HK-2 (cell line): ENCODE measurements around the gene BSG.
A peak's percentile ranks its signal among the peaks of the same experiment; 100 is the strongest.
"Not testable (repeated sequence)": the region's sequence is repeated elsewhere in the genome, so short reads cannot be mapped to it uniquely, and the experiment has no call there.

Experiments used
- DNase-seq: peaks from one replicate; pipeline ENCODE4 v3.0.0-alpha.2; 2018; ENCODE audit not compliant: unreplicated experiment

The BSG gene

GRCh38 chr19:572743-573518 is 535 bp downstream of the BSG start:
- DNase-seq: no peak

GRCh38 chr19:573519-573825 is 1.1 kb downstream of the BSG start:
- DNase-seq: no peak

- peak; percentile 31 for DNase-seq
Observed at GRCh38 chr19:574658-575526, 2.5 kb downstream of the BSG start.

- DNase-seq: peak; percentile 48
Observed at GRCh38 chr19:575527-576506, 3.4 kb downstream of the BSG start.

- DNase-seq: no peak
Observed at GRCh38 chr19:576768-577438, 4.5 kb downstream of the BSG start.

- no peak for DNase-seq
Observed at GRCh38 chr19:577439-578392, 5.3 kb downstream of the BSG start.

GRCh38 chr19:579111-579841 is 6.9 kb downstream of the BSG start:
- no peak for DNase-seq

- DNase-seq: no peak
Observed at GRCh38 chr19:579842-580155, 7.4 kb downstream of the BSG start.

GRCh38 chr19:580274-580835 is 8.0 kb downstream of the BSG start:
- no peak for DNase-seq

- no peak for DNase-seq
Observed at GRCh38 chr19:581399-582111, 9.2 kb downstream of the BSG start.

- peak; percentile 67 for DNase-seq
Observed at GRCh38 chr19:582497-583197, 10.3 kb downstream of the BSG start.

- no peak for DNase-seq
Observed at GRCh38 chr19:583198-583967, 11.0 kb downstream of the BSG start.

- no peak for DNase-seq
Observed at GRCh38 chr19:583968-584239, 11.5 kb downstream of the BSG start.

- no peak for DNase-seq
Observed at GRCh38 chr19:584240-585001, 12.0 kb downstream of the BSG start.

- DNase-seq: not testable (repeated sequence)
Observed at GRCh38 chr19:585146-585545, 12.8 kb downstream of the BSG start.

GRCh38 chr19:585551-586110 is 13.2 kb downstream of the BSG start:
- no peak for DNase-seq
